CD4-positive, alpha-beta T cell treated with Interleukin-21 for 1 hour (primary cell): ENCODE data around the gene MAP3K20.
"Not testable (repeated sequence)": the region's sequence is repeated elsewhere in the genome, so short reads cannot be mapped to it uniquely, and the experiment has no call there.

Experiments used
- DNase-seq: peaks from one replicate; pipeline ENCODE4 v3.0.0-alpha.2; 2020

The MAP3K20 gene

GRCh38 chr2:173287594-173287993, 211.9 kb downstream of the MAP3K20 start:
- no peak for DNase-seq

- DNase-seq, result no peak
Measured at GRCh38 chr2:173288561-173288960, 212.9 kb downstream of the MAP3K20 start.

GRCh38 chr2:173290046-173290445, 214.4 kb downstream of the MAP3K20 start:
- DNase-seq, result no peak

- no peak for DNase-seq
Measured at GRCh38 chr2:173290518-173290917, 214.9 kb downstream of the MAP3K20 start.

- DNase-seq, result no peak
Measured at GRCh38 chr2:173291412-173291811, 215.8 kb downstream of the MAP3K20 start.

- no peak for DNase-seq
Measured at GRCh38 chr2:173296235-173296634, 220.6 kb downstream of the MAP3K20 start.

GRCh38 chr2:173298536-173299097, 223.0 kb downstream of the MAP3K20 start:
- DNase-seq, result no peak

- no peak for DNase-seq
Measured at GRCh38 chr2:173299764-173300163, 224.1 kb downstream of the MAP3K20 start.

- DNase-seq, result no peak
Measured at GRCh38 chr2:173300458-173300857, 224.8 kb downstream of the MAP3K20 start.

GRCh38 chr2:173301549-173301948, 225.9 kb downstream of the MAP3K20 start:
- DNase-seq, result not testable (repeated sequence)

- no peak for DNase-seq
Measured at GRCh38 chr2:173305303-173305702, 229.7 kb downstream of the MAP3K20 start.

GRCh38 chr2:173307293-173307692, 231.6 kb downstream of the MAP3K20 start:
- no peak for DNase-seq

- not testable (repeated sequence) for DNase-seq
Measured at GRCh38 chr2:173309370-173309769, 233.7 kb downstream of the MAP3K20 start.

- DNase-seq, result no peak
Measured at GRCh38 chr2:173311844-173312606, 236.4 kb downstream of the MAP3K20 start.
